OCI-M2 (cell line): ENCODE results near the gene TLE4.

Experiments
- DNase-seq: peaks from one replicate; lab custom pipeline; 2025; ENCODE audit not compliant: unreplicated experiment; lab: John Stamatoyannopoulos, UW

TLE4 gene

DNA sequence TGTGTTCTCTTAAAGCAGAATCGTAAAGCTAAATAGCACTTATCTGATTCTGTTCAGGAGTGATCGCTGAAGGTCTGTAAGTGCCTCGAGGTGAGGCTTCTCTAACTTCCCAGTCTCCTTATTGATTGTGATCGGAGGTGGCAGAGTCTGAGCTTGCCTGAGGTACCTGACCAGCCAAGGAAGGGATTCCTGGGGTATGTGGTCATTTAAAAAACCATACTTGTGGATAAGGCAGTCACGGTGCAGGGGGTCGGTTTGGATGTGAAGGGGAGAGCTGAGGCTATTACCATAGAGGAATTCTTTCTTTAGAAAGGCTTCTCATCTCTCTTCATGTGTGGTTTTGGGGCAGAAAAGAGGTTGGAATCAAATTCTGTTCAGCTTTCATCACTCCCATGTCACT, 193.7 kb downstream of the TLE4 start:
- DNase-seq: no peak

- DNase-seq: no peak
Measured at GRCh38 chr9:79766091-79766490, 194.3 kb downstream of the TLE4 start.

GRCh38 chr9:79768194-79768593, 196.4 kb downstream of the TLE4 start:
- DNase-seq: no peak

GRCh38 chr9:79769476-79770275, 197.9 kb downstream of the TLE4 start:
- DNase-seq: no peak

GRCh38 chr9:79774356-79774755, 202.6 kb downstream of the TLE4 start:
- DNase-seq: no peak
